Type B pancreatic cell (in vitro differentiated cells): ENCODE results near the gene GPR135. TPM values are rescaled to one million over a fixed set of nuclear protein-coding genes. Genes with fewer than 3 reads are reported as not detected.

Source experiments
- DNase-seq: peaks from one replicate; pipeline ENCODE4 v3.0.0; 2021; ENCODE audit warnings: mixed read lengths; ENCODE audit not compliant: unreplicated experiment; ENCODE audit errors: extremely low spot score
- H3K27ac Mint-ChIP-seq: 2 replicates; pipeline ENCODE4 v1.8.0; 2021; ENCODE audit warnings: mild to moderate bottlenecking, mixed read lengths
- H3K27me3 Mint-ChIP-seq: 2 replicates; pipeline ENCODE4 v1.8.0; 2021; ENCODE audit warnings: mixed read lengths
- H3K36me3 Mint-ChIP-seq: 2 replicates; pipeline ENCODE4 v1.8.0; 2021; ENCODE audit warnings: mixed read lengths
- H3K4me1 Mint-ChIP-seq: one replicate; pipeline ENCODE4 v1.8.0; 2021; ENCODE audit warnings: mixed read lengths; ENCODE audit not compliant: unreplicated experiment
- H3K4me3 Mint-ChIP-seq: 2 replicates; pipeline ENCODE4 v1.8.0; 2021; ENCODE audit warnings: mild to moderate bottlenecking, mixed read lengths
- H3K9me3 Mint-ChIP-seq: 2 replicates; pipeline ENCODE4 v1.8.0; 2021; ENCODE audit warnings: mixed read lengths
- total RNA-seq: library from RNA; stranded (reverse); gene quantifications from 2 replicates; pipeline ENCODE4 v1.2.1, GENCODE V29; 2021; ENCODE audit warnings: low replicate concordance
- TF ChIP-seq, protein P1 (sequence below): fragments of 200-600 bp; sonication (generic); conservative IDR thresholded peaks from 2 replicates; pipeline ENCODE4 v1.5.0; 2021; ENCODE audit warnings: antibody characterized with exemption, mild to moderate bottlenecking

The GPR135 gene
- total RNA-seq, 1 donor from 2014 or later, result 2.7 TPM

GRCh38 chr14:59484639-59485175 lies 19.5 kb upstream of the GPR135 start:
- Mint-ChIP-seq H3K27me3 (no peaks in the 10 kb centered on the region), H3K4me1 (peaks cover 45% of the 10 kb centered on the region), H3K9me3 (no peaks in the 10 kb centered on the region), H3K27ac (peak overlapping the region; percentile 90), H3K4me3 (peak overlapping the region; percentile 92), H3K36me3 (peaks cover 12% of the 10 kb centered on the region)
- TF ChIP-seq, protein P1, sequence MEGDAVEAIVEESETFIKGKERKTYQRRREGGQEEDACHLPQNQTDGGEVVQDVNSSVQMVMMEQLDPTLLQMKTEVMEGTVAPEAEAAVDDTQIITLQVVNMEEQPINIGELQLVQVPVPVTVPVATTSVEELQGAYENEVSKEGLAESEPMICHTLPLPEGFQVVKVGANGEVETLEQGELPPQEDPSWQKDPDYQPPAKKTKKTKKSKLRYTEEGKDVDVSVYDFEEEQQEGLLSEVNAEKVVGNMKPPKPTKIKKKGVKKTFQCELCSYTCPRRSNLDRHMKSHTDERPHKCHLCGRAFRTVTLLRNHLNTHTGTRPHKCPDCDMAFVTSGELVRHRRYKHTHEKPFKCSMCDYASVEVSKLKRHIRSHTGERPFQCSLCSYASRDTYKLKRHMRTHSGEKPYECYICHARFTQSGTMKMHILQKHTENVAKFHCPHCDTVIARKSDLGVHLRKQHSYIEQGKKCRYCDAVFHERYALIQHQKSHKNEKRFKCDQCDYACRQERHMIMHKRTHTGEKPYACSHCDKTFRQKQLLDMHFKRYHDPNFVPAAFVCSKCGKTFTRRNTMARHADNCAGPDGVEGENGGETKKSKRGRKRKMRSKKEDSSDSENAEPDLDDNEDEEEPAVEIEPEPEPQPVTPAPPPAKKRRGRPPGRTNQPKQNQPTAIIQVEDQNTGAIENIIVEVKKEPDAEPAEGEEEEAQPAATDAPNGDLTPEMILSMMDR, result no peak
- DNase-seq, result no peak

- Mint-ChIP-seq H3K4me3 (peak within 1 kb of the TSS; percentile 92), H3K27me3 (no peaks in the 10 kb centered on the region), H3K4me1 (peaks cover 45% of the 10 kb centered on the region), H3K27ac (peak within 1 kb of the TSS; percentile 90), H3K36me3 (peaks cover 7% of the 10 kb centered on the region), H3K9me3 (no peaks in the 10 kb centered on the region)
- TF ChIP-seq, protein P1, result peak; percentile 80
- peak; percentile 98 for DNase-seq
Measured at GRCh38 chr14:59483819-59484638, 18.8 kb upstream of the GPR135 start, which contains the start of the genes JKAMP and L3HYPDH. JKAMP (plus strand) TSS chr14:59484517; CDS start chr14:59484590, 73 bp downstream. L3HYPDH (minus strand) TSS chr14:59484408; CDS start chr14:59484316, 92 bp downstream.

DNA sequence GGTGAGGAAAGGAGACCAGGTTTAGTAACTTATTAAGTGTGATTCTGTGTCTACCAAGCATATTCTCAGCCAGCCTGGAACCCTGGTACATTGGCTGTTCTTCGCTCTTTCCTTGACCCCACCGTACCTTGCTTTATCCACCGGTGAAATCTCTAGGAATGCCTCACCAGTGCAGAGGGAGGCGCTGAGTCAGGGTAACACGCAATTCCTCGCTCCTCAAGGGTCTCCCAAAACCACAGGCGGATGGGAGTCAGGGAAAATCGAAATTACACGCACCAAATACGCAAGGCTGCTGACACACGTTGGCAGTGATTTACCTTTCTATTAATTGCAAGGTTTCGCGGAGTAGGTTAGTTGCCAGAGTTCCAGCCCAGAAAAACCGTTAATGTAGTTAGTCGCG lies 18.2 kb upstream of the GPR135 start:
- no peak for DNase-seq
- Mint-ChIP-seq H3K4me1 (peaks cover 45% of the 10 kb centered on the region), H3K4me3 (peak overlapping the region; percentile 92), H3K9me3 (no peaks in the 10 kb centered on the region), H3K27me3 (no peaks in the 10 kb centered on the region), H3K36me3 (peaks cover 9% of the 10 kb centered on the region), H3K27ac (peak overlapping the region; percentile 89)
- TF ChIP-seq, protein P1, result no peak

DNA sequence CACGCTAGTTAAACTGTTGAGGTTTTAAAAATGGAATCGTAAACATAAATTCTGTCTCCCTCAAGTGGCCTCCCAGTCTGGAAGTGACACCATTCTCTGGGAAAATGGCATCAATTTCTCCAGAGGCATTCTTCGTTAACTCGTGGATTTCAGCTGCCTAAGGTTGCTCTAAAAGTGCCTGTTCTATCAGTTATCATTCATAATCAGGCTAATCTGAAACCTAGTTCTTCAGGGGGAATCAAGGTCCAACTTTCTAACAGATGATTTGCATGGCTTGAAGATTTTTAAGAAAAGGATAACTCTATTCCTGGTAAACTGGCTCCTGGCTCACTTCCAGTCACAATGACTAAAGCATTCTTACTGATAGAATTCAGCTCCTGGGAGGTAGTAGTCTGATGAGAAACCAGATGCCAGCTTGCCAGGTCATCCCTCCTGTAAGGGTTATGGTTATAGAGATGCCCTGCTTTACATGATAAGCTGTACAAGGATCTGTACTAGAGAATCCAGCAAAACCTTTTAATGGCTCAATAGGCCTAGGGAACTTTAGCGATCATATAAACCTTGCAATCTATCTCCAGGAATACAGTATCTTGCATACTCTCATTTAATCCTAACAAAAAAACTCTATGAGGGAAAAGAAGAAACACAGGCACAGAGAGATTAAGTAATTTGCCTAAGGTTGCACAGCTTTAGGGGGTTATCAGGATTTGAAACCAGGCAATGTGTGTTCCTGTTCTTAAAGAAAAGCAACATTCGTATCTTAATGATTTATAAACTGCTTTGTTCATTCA lies 17.6 kb upstream of the GPR135 start:
- DNase-seq, result no peak
- H3K27me3 Mint-ChIP-seq, result no peaks in the 10 kb centered on the region
- peak overlapping the region; percentile 89 for H3K27ac Mint-ChIP-seq
- TF ChIP-seq, protein P1, result no peak
- peaks cover 45% of the 10 kb centered on the region for H3K4me1 Mint-ChIP-seq
- H3K9me3 Mint-ChIP-seq, result no peaks in the 10 kb centered on the region
- H3K36me3 Mint-ChIP-seq, result peaks cover 6% of the 10 kb centered on the region
- peak overlapping the region; percentile 92 for H3K4me3 Mint-ChIP-seq

- Mint-ChIP-seq H3K4me1 (peaks cover 45% of the 10 kb centered on the region), H3K27me3 (no peaks in the 10 kb centered on the region), H3K4me3 (peak overlapping the region; percentile 92), H3K27ac (no peak overlapping the region), H3K9me3 (no peaks in the 10 kb centered on the region), H3K36me3 (peaks cover 6% of the 10 kb centered on the region)
- DNase-seq, result no peak
- TF ChIP-seq, protein P1, result no peak
Measured at GRCh38 chr14:59481871-59482540, 16.8 kb upstream of the GPR135 start.
